Measurements from ENCODE around the gene EMC8.

EMC8 gene

DNA sequence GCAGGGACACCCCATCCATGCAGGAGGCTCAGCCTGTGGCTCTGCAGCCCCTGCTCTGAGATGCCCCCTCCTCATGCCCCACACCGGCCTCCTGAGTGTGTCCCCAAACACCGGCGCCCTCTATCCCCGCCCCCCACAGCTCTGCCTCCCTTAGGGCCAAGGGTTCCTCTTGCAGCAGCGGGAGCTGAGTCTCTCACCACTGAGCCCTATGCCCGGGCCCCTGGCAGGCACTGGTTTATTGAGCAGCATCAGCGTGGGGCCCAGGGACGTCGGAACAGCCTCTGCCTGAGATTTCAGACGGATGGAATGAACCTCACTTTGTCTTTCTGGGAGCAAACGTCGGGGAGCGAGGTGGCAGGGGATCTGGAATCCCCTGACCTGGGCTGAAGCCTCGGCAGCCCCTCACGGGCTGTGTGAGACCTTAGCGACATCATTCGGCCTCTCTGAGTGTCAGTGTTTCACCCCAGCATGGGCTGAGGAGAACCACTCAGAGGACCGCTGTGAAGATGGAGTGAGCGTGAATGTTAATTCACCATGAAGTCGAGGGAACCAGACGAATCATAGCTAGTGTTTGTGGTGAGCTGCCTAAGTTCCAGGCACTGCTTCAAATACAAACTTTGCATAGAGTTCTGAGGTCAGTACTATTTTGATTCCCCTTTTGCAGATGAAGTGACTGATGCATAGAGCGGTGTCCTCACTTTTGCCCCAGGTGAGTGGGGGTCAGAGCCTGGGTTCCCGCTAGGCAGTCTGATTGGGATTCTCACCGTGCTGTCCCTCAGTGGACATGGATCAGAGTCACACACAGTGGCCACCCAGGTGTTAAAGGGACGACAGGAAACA lies 43.2 kb downstream of the EMC8 start:
- no peak for DNase-seq (ENCODE audit: low read depth, low spot score)

DNA sequence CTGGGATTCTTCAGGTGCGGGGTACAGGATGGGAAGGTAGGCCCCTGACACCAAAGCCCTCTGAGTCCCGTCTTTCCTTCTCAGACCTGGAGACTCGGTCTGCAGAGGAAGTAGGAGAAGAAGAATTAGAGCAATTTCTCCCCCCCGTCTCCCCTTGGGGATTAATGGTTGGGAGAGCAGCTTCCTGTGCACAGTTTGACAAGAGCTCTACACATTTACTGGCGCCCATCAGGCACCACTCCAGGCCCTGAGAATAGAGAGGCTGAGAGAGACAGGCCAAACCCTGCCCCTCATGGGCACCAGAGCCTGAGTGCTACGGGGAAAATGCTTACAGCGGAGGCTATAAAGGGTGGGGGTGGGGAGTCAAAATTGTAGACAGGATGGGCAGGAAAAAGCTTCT lies 44.9 kb downstream of the EMC8 start:
- DNase-seq (ENCODE audit: low read depth, low spot score): no peak

DNA sequence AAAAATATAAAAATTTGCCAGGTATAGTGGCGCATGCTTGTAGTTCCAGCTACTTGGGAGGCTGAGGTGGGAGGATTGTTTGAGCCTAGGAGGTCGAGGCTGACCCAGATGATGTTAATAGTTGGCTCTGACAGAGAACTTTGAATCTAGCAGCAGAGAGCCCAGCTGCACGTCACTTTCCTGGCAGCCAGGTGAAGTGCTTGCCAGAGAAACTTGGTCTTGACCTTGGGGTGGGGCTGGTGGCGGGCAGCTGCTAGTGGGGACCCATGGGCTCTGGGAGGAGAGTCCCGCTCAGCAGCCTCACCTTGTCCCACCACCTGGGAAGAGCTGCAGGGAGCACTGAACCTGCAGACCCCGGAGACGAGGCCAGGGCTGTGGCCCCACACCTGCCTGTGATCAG lies 45.4 kb downstream of the EMC8 start:
- DNase-seq (ENCODE audit: low read depth, low spot score): no peak

DNA sequence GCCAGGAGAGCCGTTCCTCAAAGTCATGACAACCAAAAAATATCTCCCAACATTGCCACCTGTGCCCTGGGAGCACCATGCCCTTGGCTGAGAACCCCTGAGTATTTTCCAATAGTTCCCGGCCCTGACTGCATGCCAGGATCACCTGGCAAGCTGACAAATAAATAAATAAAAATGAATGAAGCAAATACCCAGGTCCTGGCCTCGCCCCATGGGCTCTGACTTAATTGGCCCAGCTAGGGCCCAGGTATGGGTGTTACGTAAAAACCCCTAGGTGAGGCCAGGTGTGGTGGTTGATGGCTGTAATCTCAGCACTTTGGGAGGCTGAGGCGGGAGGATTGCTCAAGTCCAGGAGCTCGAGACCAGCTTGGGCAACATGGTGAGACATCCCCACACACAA lies 45.8 kb downstream of the EMC8 start:
- no peak for DNase-seq (ENCODE audit: low read depth, low spot score)

DNA sequence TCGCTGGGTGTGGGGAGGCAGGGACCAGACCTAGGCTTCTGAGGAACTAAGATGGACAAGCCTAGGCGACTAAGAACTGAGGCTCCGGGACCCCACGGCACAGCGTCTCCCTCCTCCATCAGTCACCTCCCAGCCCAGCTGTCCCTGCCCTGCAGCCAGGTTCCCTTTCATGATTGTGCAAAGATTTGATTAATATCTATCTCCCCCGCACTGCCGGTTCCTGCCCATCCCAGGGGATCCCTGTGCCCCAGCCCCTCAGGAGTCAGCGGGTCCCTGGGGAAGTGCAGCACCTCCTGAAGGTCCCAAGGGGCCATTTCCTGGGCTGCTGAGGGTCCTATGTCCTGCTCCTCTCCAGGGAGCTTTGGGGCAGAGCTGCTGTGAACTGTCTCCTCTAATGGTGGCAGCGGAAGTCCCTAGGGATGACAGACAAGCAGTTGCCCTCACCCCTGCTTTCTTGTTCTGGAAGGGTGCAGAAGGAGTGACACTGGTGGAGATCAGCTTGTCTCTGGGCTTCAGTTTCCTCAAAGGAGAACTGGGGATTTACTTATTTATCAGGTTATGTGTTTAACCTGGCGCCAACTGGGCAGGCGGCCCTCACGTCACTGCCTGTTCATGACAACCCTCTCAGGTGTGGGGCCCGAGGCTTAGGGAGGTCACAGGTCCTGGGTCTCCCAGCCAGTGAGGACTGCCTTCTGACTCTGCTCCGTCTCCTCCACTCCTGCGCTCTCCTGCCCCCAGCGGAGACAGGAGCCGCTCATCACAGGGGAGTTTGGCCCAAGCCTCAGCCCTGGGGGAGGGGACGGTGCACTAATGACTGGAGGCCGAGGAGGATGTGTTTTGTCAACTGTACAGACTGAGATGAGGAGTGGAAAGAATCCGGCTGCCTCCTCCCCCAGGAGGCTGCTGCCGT lies 46.6 kb downstream of the EMC8 start:
- no peak for DNase-seq (ENCODE audit: low read depth, low spot score)

DNA sequence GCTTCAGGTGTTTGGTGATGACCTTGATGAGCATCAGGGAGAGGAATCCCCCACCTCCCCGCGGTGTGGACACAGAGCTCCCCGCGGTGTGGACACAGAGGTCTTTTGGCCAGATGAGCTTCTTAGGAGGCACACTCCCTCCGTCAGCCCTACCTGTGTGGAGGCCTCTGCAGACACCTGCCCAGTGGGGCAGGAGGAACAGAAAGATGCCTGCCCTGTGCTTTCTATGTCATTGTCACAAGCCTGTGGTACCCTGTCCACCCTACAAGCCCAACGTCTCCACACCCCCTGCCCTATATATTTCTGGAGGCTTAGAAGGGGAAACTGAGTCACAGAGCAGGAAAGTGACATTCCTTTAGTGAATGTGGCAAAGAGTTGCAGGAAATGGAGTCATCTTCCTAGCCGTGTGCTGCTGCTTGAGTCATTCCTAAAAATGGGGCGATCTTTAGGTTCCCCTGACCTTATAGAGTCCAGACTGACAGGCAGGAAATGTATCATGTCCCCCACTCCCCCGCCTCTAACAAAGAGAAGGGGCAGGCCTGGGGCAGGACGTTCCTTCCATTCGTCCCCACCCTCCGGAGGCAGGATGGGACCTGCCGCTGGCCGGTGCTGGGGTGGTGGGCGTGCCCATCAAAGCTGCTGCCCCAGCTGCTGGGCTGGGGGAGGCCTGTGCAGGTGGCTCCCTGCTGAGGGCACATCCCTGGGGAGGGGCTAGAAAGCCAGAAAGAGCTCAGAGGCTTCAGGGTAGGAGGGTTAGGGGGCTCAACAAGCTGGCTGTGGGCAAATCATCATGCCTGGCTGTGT lies 47.4 kb downstream of the EMC8 start:
- DNase-seq (ENCODE audit: low read depth, low spot score): no peak

DNA sequence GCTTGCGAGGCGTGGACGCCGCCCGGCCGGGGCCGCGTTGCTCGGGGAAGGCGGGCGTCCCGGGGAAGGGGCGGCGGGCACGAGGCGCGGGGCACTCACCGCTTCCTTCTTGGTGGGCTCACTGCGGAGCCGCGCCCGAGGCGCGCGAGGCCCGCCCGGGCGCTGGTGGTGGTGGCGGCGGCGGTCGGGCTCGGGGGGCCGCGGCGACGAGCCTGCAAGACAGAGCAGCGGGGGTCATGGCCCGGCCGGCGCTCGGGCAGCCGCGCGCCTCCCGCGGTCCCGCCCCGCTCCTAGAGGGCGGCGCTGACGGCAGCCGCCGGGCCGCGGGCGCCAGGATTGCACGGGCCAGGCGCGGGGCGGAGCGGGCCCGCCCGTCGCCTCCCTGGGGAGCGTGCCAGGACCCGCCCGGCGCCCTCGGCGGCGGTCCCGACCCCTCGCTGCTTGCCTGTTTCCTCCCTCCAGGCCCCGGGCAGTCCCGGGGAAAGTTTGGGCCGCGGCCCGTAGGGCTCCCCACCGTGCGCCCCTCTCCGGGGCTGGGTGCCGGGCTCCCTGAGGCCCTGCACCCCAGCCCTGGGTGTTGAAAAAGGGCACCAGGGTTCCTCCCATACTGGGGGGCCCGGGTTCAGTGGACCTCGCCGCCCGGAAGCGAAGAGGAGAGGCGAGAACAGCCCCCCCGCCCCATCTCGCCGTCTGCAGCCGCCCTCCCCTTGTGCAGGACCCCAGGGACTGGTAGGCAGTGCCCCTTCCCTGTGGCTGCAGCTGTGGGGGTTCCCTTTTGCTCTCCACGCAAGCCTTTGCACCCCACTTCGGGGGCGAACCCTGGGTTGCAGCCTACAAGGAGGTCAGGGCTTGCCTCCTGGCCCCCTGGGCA lies 48.3 kb downstream of the EMC8 start, which contains the start of gene C16orf74:
Gene C16orf74 (minus strand): TSS at position 270 of the 871 bp plus-strand sequence. CDS start 15,879 bp downstream, outside the sequence.
- no peak for DNase-seq (ENCODE audit: low read depth, low spot score)

DNA sequence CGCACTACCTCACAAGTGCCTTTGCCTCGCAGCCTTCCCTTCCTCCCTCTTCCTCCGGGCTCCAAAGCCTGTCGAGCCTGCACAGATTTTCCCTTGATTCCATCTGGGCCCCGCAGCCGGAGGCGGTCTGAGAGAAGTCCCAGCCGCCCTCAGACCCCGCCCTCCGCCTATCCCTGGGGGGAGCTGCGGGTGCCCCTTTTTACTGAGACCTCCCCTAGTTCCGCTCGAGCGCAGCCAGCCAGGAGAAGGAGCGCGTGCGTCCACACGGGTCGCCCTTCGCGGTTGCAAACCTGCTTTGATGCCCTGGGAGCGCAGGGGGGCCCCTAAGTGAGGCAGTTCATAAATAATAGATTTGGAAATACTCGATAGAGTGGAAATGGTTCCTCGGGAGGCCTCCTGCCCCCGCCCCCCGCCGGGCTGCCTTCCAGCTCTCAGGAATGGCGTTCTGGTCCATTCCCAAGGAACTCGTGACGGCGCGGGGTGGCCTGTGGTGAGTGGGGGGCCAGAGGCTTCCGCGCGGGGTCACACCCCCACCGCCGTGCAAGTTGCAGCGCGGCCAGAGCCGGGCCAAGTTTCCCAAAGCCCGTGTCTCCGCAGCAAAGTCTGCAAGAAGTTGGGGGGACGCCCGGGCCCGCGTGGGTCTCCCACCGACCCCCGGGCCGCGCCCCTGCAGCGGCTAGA lies 49.1 kb downstream of the EMC8 start:
- DNase-seq (ENCODE audit: low read depth, low spot score): no peak

DNA sequence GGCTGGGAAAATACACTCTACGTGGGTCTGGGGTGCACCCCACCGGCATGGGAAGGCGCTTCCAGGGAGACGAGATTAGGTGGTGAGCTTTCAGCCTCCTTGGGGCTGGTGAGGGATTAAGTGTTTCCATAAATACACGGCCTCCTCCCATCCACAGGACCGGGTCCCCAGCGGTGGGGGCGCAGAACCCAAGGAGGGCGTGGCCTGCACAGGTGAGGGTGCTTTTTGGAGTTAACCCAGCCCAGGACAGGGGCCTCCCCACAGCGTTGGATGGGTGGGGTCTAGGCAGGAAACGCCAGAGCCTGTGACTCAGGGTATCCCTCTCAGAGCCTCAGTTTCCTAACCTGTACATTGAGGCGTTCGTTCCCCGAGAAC lies 49.6 kb downstream of the EMC8 start:
- DNase-seq (ENCODE audit: low read depth, low spot score): no peak

DNA sequence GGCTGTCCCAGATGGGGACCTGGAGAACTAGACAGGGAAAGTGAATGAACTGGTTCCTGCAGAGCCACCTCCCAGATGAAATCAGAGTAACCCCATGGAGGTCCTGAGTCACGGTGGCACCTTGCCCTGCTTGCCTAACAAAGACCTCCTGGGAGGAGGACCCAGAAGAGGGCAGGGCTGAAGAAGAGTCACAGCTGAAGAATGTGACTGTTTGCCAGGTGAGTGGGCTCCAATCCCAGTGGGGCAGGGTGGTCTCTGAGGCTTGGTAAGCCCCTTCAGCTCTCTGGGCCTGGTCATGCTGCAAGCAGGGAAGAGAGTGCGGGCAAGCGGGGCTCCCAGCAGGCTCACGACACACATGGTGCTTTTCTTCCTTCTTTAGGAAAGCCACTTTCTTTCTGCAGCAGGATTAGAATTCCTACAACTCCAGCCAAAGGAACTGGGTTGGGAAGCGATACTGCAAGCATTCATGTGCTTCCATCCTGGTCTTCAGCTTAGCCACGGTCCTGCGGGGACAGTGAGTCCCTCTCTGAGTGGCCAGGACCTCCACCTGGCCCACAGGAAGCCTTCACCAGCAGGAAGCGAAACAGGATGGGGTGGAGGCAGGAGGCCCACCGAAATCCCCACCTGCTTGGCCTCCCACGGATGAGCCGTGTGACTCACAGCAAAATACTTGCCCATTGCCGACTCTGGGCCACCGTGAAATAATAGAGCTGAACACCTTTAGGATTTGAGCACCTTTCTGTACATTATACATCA lies 52.7 kb downstream of the EMC8 start:
- no peak for DNase-seq (ENCODE audit: low read depth, low spot score)

DNA sequence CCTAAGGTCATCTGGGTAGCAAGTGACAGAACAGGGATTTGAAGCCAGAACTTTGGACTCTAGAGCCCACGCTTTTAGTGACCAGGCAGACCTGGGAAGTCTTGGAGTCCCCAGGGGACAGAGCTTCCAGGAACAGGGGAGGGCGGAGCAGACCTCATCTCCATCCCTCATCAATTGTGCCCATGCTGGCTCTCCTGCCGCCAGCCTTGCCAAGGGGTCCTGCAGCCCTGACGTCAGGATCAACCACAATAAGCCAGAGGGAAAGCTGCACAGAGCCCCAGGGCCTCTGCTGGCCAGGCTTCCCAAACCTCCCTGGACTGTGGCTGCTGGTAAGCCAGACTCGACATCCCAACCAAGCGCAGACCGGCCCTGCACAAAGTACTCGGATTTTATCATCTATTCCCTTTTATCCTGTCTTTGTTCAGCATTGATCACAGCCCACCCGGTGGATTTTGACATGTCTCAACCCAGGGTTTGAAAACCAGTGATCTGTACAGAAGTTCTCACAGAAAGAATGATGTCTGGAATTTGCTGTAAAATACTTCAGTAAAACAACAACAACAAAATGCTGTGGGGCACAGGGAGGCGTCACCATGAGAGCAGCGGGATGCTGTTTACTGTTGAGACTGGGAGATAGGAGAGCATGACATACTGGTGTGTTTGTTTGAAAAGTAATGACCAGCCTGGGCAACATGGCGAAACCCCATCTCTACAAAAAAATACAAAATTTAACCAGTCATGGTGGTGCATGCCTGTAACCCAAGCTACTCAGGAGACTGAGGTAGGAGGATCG lies 60.2 kb downstream of the EMC8 start:
- DNase-seq (ENCODE audit: low read depth, low spot score): no peak

DNA sequence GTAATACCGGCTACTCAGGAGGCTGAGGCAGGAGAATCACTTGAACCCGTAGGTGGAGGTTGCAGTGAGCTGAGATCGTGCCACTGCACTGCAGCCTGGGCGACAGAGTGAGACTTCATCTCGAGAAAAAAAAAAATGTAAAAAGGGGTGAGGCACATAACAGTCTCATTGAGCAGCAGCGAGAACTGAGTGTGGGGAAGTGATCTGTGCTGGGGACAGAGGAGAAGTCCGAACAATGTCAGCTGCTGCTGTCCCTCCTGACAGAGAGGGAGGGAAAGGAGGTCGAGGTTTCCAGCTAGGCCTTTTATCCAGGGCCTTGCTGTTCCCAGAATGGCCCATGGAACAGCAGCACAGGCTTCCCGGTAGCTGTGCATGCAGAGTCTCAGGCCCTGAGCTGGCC lies 62.4 kb downstream of the EMC8 start:
- DNase-seq (ENCODE audit: low read depth, low spot score): no peak

DNA sequence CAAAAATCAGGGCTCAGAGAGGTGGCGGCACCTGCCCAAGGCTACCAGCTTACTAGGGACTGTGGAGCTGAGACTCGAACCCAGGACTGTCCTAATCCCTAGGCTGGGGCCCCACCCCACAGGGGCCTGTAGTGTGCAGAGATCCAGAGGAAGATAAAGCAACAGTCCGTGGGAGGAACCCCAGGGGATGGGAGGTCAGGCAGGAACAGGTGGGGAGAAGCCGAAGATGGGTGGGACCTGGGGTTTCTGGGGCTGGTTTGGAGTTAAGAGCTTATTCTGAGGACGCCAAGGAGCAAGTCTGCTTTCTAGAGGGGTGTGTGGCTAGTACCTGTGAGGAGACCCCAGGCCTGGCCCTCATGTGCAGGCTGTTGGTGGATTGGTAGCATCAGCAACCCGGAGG lies 63.4 kb downstream of the EMC8 start:
- DNase-seq (ENCODE audit: low read depth, low spot score): no peak

DNA sequence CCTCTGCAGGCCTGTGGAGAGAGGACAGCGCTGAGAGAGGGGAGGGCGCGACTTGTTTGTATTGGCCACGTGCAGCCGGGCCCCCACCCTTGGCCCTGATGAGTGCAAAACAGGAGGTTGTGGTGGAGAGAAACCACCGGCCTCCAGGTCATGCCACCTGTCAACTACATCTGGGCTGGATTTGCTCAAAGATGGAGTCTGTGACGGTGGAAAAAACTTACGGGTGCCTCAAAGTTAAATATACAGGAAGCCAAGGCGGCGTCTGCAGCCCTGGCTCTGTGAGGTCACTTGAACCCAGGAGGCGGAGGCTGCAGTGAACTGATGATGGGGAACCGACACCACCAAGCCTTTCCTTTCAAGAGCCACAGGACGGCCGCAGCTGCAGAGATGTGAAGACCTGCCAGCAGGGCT lies 64.1 kb downstream of the EMC8 start:
- no peak for DNase-seq (ENCODE audit: low read depth, low spot score)

DNA sequence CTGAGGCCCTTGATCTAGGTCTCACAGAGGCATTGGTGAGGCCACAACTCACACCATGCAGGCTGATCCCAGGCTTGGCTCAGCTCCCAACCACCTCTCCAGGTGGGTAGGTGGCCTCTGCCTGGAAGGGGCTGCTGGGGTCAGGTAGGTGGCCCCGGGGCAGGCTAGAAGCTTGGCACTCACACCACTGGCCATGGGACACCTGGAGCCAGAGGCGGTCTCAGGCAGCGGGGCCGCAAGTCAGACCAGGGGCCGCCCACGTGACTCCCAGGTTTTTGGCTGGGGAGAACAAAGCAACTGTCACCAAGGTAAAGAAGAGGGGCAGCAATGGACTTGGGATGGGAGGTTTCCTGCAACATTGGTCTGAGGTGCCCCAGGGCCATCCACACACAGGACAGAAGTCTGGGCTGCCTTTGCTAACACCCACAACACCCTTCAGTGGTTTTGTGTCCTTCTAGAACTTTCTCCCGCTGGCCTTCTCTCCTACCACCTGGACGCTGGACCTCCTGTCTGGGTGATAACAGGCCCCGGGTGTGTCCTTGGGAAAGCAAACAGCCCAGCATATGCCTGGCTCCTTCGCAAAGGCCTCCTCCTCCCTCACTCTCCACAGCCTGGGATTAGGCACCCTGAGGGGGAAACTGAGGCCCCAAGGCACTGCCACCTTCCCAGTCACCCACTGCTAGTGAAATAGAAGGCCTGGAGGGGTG lies 64.9 kb downstream of the EMC8 start:
- no peak for DNase-seq (ENCODE audit: low read depth, low spot score)

DNA sequence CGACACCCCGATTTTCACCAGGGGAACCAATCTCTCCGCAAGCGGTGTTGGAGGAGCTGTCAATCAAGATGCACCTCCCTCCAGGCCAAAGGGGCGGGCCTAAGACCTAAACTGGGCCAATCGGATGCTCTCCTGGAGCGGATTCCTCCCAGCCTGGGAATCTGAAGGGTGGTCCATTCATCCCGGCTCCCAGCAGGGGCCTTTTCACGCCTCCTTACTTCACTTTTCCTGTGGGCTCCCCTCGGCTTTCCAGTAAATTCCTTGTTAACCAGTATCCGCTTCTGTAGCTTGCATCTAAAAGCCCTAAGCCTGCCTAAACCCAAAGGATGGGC lies 65.5 kb downstream of the EMC8 start:
- DNase-seq (ENCODE audit: low read depth, low spot score): peak; percentile 82

DNA sequence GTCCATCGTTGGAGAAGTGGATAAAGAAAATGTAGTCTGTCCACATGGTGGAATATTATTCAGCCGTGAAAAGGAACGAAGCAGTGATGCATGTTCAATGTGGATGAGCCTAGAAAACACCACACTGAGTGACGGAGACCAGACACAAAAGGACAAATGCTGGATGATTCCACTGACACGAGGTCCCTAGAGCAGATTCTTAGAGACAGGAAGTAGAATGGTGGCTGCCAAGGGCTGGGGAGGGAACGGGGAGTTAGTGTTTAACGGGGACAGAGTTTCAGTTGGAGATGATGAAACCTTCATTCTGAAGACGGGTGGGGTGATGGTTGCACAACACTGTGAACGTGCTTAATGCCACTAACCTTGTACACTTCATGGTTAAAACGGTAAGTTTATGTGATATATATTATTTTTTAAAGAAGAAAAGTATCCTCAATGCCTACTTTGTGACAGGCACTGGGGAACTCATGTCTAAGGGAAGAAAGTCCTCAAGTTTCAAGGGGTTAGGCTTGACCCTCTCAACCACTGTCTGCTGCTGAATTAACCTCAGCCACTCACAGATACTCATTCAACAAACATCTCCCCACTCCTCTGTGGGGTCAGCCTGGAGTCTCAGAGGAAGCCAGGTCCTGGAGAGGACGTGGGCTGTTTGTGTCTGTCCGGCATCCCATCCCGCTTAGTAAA lies 66.0 kb downstream of the EMC8 start:
- DNase-seq (ENCODE audit: low read depth, low spot score): no peak

DNA sequence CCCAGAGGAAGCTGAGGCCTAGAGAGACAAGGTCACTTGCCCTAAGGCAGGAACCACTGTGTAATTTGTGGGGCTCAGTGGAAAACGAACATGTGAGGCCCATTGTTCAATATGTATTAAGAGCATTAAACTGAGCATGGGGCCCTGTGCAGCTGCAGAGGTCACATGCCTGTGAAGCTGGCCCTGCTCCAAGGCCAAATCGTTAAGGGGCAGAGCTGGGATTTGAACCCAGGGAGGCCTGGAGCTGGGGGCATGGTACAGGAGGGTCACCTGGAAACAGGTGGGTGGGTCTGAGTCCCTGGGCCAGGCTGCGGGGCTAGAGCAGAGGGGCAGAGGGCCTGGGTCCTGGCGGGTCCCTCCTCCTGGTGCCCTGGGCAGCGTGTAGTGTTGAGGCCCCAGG lies 68.2 kb downstream of the EMC8 start:
- no peak for DNase-seq (ENCODE audit: low read depth, low spot score)
